Epidermal melanocyte (primary cell): ENCODE measurements around the gene ARHGAP29.

Experiments used
- DNase-seq: peaks from one replicate; pipeline ENCODE4 v3.0.0; 2011; ENCODE audit warnings: low spot score; ENCODE audit not compliant: insufficient read length

The ARHGAP29 gene

DNA sequence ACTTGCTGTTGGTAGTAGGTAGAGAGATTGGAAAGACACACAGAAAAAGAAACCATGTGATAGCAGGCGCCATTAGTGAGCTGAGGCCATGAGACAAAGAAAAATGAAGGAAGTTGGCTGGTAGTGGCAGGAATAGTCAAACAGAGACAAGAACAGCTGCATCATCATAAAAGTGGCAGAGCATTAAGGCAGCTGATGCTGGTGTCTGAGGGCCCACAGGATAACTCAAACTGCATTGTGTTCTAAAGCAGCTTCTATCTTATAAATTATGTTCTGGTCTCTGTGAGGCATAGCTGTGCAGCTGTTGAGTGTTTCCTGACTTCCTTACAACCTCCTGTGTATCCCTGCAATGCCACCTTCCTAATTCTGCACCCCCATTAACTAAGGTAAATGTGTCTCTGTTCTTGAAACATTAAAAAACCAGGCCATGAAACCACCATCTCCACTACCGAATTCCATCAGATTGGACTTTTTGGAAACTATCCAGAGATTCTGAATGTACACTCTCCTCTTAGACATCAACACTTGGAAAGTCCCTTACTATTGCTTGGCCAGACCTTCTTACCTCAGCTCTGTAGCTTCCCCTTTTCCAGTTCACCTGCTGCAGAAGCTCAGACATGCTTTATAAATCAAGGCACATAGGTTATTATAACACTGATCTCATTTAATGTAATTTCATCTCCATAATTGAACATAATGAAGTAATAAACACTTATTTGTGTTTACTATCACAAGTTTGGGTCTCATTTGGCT, 23.4 kb upstream of the ARHGAP29 start:
- DNase-seq, result no peak

DNA sequence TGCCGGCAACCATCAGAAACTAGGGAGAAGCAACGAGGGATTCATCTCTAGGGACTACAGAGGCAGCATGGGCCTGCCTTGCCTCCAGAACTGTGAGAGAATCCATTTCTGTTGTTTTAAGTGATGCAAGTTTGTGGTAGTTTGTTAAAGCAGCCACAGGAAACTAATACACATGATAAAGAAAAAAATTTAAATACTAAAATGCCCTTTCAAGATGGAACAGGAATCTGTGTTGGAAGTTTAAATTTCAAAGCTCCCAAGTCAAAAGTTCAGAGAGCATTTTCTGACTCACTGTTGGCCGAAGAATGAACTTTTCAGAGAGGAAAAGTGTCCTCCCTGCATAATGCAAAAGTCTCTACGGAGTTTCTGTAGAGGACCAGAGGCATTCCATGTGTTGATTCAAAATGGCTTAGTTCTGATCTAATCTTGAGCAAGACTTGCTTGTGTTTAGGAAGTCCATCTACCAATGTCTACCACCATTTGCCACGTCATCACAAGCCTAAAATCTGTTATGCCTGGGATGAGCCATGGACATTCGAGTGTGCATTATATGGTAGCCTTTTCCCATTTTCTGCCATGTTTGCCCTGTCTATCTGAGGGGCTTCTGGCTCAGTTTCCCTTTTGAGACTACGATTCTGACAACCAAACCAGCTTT, 22.4 kb upstream of the ARHGAP29 start:
- DNase-seq, result no peak

DNA sequence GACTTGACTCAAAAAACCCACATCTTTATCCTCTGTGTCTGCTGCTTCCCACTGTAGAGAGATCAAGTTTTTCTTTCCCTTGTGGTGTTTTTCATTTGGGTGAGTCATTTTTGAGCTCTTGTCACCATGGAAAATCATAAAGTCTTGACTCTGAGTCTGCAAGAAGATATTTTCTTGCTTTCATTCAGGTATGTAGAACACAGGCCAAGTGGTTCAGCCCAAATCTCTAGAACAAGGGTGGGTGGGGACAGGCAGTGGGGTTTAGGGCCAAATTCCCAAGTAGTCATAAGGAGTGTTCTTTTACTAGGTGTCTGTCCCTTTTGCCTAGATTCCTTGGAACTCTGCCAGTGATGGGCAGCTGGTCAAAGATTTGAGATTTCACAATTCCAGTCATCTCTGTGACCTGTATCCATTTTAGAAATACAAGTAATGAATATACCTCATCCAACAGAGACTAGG, 21.5 kb upstream of the ARHGAP29 start:
- peak; percentile 53 for DNase-seq

DNA sequence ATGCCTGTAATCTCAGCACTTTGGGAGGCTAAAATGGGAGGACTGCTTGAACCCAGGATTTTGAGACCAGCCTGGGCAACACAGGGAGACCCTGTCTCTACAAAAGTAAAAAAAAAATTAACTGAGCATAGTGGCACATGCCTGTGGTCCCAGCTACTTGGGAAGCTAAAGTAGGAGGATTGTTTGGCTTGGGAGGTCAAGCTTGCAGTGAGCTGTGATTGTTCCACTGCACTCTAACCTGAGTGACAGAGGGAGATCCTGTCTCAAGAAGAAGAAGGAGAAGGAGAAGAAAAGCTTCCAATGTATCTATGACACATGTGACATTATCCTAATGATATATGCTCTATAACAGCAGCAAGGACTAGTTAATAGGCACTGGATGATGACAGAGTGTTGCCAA, 20.1 kb upstream of the ARHGAP29 start:
- DNase-seq, result no peak

DNA sequence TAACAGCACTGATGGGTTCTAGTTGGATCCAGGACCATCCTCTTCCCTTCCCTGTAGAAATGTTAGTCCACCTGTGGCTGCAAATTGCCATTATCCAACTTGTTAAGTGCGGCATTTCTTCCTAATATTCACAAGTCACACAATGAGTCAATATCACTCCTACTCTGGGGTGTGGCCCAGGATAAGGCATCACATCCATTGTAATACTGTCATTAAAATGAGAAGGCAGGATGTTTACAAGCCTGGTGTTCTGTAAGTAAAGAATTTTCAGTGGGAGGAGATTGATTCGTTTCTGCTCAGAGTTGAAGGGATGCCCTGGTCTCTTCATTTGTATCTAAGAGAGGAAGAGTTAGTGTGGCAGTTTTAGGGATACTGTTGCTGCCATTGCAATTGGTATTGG, 18.1 kb upstream of the ARHGAP29 start:
- DNase-seq, result no peak

DNA sequence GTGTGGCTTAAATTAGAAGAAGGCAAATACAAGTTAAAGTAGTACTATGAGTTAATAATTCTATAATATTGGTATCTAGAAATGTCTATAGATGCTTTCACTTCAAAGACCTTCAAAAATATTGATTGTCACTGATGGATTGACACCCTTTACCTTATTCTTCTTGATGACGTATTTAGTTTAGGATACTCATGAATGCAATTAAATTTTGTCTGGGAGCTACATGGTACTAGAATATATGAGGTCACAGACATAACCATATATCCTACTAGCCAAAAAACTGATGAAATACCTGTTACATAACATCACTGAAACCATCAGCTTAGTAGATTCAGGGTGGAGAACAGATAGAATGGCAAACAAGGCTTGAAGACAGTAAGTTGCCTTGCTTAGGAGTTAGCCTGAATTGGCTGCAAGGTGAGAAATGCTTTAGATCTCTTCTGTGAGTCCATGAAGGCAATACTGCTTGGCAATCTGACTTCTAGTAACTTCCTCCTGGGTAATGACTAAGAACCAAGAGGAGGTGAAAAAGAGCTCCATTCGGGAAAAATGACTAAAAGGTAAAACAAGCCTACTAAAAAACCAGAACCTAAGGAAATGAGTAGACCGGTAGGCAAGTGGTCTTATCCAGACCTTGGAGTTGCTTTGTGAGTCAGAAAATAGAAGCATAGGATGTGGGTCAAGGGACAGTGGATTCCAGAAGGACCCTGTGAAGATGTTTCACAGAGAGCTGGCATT, 16.9 kb upstream of the ARHGAP29 start:
- DNase-seq, result no peak

DNA sequence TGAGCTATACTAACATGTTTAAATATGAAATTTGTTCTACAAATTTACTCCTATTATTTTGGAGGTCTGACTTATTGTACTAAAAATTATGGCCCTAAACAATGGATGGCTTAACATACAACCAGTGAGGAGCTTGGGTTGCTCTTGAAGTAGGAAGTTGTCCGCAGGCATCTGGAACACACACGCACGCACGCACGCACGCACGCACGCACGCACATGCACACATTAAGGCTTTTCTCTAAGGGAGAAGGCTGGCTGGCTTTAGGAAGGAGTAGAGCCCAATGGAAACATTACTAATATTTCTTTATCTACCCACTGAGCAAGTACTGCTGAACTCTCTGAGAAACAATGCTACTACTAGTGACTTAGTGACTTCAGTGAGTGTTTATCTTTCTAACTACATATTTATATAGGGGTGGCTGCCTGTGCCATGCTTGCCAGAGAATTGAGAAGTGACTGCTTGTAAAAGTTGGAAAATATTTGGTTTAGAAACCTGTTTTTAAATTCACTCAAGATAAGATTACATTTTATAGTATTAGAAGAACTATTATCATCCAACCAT, 16.2 kb upstream of the ARHGAP29 start:
- no peak for DNase-seq

DNA sequence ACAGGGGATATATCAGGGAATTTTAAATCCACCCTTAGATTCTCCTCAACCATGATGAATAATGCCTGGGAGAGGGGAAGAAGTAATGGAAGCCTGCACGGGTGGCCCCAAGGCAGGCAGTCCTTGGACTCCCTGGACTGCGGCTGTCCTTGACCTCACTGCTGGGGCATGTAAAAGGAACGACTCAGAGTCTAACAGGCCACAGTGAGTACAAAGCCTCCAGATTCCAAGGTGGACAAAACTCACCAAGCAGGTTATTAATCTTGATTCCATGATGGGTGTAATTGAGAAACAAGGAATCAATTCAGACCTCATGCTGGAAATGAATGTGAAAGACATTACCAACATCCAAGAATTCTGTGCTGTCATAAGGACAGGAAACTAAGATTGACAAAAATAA, 13.0 kb upstream of the ARHGAP29 start:
- no peak for DNase-seq

DNA sequence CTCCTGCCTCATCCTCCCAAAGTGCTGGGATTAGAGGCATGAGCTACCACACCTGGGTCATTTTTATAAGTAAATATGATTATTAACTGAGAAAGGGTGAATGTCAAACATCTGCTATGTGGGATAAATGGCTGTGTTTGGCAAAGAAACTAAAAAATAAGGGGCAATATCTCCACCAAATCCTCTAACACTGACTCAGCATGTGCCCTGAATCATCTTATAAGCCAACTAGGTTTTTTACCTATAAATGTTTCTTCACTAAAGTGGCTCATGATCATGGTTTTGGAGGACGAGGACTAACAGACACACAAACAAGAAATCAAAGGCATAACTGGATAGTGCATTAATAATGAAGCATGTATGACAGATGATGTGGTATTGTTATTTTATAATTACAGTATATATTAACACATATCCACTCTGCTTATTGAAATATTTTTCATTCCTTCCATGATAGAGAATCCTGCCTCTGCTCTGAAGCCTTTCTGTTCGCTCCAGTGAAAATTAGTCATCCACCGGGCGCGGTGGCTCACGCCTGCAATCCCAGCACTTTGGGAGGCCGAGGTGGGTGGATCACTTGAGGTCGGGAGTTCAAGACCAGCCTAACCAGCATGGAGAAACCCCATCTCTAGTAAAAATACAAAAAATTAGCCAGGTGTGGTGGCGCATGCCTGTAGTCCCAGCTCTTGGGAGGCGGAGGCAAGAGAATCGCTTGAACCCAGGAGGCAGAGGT, 11.7 kb upstream of the ARHGAP29 start:
- no peak for DNase-seq

DNA sequence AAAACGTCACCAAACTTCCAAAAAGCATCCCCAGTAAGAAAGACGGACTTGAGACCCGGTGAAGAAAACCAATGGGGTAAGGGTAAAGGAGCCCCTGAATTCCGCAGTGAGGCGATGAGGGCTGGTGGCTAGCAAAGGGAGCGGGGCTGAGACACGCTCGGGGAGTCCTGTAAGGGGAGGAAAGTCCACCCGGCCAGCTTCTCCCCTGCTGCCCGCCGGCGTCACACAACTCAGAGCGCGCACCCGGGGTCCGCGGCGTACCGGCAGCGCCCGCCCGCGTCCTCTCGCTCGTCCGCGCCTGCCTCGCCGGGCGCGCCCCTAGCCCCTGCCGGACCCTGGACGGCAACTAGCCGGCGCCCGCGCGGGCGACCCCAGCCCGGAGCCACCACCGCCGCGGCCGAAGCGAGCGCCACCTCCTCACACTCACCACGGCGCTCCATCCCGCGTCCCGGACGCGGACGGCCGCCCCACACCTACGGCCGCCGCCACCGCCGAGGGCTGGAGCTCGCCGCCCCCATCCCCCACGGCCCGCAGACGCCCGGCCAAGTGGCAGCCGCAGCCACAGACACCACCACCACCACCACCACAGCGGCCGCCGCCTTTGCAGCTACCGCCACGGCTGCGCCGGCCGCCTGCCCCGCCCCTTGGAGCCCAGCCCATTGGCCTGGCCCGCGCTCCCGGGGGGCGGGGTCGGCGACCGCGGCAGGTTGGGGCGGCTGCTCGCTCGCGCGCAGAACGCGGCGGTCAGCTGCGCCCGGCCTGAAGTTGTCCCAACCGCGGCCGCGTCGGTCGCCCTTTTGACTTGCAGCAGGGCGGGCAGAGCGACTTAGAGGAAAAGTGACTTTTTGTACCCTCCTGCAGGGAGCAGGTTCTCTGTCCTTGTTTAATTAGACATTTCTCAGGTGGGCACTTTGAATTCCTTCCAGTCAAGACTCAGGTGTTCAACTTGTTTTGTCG, 10.0 kb upstream of the ARHGAP29 start:
- DNase-seq, result no peak

DNA sequence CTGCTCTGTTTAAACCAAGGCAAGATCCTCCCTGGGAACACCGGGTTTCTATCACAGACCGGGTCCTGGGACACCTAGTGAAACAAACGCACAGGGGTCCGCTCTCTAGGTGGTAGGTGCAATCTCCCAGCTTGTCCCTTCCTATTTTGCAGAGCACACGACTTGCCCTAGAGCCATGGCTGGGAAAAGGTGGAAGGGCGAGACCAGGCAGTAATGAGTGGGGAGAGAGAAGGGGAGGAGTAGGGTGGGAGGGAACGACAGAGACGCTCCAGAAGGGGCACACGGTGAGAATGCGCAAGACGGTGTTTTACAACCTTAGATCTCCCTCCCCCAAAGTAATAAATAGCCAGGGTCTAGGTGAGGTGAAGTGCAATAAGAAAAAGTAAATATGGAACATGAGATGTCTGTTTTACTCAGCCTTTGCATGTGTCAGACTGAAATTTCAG, 9.3 kb upstream of the ARHGAP29 start:
- DNase-seq, result no peak

DNA sequence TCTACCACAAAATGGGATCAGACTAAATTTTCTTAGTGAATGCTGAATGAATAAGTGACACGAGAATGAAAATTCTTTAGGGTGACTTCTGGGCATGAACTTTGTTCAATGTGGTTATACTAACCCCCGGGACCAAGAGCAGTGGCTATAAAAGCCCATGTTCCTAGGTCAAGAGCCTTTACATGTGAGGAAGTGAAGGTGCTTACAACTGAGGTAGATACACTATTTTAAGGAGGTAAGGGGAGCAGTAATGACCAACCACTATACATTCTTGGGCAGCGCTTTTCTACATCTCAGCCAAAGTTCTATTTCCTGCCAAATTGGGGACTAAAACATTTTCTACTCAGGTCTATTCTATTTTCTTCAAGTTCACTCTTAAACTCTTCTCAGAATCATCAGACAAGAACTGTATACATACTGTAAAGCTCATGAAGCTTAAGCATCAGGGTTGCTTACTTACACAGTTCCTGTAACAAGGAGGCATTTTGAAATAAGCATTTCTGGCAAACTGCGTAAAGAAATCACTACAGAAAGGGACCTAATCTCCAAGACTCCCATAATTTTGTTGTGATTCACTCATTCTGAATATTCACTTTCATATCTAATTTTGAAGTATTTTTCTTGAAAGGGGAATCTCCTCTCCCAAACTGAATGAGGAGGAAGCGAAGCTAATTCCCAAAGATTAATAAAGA, 8.5 kb upstream of the ARHGAP29 start:
- DNase-seq, result no peak

DNA sequence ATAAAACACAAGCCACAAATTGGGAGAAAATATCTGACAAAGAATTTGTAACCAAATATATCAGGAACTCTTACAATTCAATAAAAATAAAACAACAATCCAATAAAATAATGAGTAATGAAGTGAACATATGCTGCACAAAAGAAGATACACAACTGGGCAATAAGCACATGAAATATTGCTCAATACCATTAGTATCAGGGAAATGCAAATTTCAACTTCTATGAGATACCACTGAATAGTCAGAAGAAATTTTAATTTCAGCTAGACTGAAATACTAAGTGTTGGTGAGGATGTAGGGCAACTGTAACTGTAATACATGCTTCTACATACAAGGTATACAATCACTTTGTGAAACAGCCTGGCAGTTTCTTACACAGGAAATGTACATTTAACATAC, 7.4 kb upstream of the ARHGAP29 start:
- DNase-seq, result no peak

DNA sequence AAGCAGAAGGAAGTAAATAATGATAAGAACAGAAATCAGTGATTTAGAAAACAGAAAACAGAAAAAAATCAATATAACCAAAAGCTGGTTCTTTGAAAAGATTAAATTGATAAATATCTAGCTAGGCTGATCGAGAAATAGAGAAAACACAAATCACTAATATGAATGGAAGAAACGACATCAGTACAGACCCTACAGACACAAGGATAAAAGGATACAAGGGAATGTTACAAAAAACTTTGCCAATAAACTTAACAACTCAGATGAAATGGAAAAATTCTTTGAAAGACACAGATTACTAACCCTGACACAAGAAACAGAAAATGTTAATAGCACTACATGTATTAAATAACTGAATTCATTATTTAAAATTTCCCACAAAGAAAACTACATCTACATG, 6.3 kb upstream of the ARHGAP29 start:
- no peak for DNase-seq

DNA sequence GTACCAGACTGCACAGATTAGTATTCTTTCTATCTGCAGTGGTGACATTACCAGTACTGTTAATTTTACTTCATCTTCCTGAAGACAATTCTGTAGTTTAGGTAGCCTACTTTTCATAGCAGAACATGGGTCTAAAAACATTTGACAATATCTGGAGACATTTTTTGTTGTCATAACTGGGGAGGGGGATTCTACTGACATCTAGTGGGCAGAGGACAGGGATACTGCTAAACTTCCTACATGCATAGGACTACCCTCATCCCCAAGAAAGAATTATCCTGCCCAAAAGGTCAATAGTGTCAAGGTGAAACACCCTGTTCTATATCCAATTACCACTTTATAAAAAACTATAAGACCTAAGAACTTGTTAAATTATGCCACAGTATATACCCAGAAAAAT, 3.4 kb upstream of the ARHGAP29 start:
- no peak for DNase-seq

DNA sequence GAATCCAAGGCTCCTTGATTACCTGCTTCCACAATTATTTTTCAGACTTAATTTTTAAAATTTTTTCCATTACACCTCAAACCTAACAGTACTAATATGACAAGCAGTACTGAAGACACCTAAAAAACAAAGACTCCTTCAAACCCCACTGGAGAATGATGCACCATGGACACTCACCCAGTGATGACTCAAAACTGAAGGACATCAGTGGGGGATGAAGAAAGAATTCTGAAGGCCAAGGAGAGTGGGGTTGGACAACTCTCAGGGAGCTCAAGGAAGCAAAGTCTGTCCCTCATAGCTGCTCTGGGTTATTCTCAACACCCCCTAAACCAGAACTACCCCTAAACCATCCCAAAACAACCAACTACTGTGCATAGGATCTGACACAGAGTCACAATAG, 2.4 kb upstream of the ARHGAP29 start:
- no peak for DNase-seq

DNA sequence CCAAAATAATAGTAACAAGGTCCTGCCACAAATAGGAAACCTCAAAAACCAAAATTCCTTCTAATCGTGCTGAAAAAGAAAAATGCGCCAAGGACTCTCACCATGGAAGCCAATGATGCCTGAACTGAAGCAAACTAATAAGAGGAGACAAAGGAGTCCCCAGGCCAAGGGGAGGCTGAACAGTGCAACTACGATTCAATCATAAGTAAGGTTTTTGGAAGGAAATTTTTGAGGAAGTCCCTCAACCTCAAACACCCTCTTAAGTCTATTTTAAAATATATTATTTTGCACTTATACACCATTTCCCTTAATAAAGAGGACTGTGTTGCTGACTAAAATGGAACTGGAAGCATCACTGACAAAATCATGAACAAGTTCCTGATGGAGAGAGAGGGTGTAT, 1.7 kb upstream of the ARHGAP29 start:
- no peak for DNase-seq

DNA sequence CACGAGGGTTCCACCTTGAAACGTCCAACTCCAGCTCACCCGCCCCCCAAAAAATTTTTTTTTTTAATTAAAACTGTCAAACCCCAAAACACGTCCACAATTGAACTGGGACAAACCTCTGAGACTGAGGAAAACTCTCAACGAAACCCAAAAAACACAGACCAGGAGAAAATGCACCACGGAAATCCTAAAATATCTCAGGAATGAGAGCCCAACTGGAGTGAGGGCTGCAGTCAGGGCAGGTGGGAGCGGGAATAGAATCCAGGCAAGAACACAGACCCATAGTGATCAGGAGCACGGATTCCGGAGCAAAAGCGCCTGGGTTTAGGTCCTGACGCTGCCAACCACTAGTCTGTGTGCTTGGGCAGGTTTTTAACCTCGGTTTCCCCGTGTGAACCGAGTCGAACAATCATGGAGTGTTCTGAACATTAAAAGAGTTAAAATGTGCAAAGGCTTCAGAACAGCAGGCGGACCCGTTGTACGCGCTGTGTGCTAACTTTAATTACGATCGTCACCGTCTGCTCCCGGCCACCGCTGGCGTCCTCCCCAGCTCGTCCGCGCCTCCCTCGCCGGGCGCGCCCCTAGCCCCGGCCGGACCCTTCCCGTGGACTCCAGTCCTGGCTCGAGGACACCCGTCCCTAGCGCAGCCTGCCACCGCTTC, 624 bp downstream of the ARHGAP29 start:
- DNase-seq, result no peak

DNA sequence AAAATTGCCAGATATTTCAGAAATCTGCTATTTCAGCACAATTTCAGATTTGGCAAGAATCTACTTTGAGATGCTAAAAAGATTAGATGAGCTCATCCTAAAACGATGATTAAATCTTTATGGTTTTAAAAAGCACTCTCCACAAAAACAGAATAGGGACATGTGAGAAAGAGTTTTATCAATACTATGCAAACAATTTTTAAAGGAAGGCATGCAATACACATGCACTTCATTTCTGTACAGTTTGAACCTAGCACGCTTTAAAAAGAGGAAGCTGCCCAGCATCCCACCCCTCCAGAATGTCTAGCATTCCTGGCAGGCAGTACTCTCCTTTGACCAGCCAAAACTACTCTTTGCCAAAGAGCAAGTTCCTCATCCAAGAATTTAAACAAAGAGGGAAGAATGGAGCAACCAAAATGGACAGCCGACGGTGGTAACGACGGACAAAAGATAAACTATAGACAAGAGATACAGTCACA, 1.3 kb downstream of the ARHGAP29 start:
- DNase-seq, result no peak
